EL (cell line): ENCODE data around the gene MRGPRE.
"Not testable (repeated sequence)": the region's sequence is repeated elsewhere in the genome, so short reads cannot be mapped to it uniquely, and the experiment has no call there.

Experiments used
- DNase-seq: peaks from one replicate; pipeline ENCODE4 v3.0.0-alpha.2; 2016

Gene MRGPRE

GRCh38 chr11:3231851-3232744 lies at the start of gene MRGPRE:
TSS of gene MRGPRE (minus strand) at chr11:3232417. CDS start at chr11:3228799, 3,618 bp downstream.
- DNase-seq: no peak

GRCh38 chr11:3281146-3281545 lies 48.9 kb upstream of the MRGPRE start:
- DNase-seq: not testable (repeated sequence)

GRCh38 chr11:3280662-3281061 lies 48.4 kb upstream of the MRGPRE start:
- DNase-seq: not testable (repeated sequence)

- DNase-seq: not testable (repeated sequence)
These were observed 46.7 kb upstream of the MRGPRE start for GRCh38 chr11:3278922-3279321.

GRCh38 chr11:3273629-3274028 lies 41.4 kb upstream of the MRGPRE start:
- not testable (repeated sequence) for DNase-seq

GRCh38 chr11:3262548-3262947 lies 30.3 kb upstream of the MRGPRE start:
- DNase-seq: not testable (repeated sequence)

- not testable (repeated sequence) for DNase-seq
These were observed 29.6 kb upstream of the MRGPRE start for GRCh38 chr11:3261831-3262230.

GRCh38 chr11:3257509-3257908 lies 25.3 kb upstream of the MRGPRE start:
- not testable (repeated sequence) for DNase-seq

- DNase-seq: not testable (repeated sequence)
These were observed 23.0 kb upstream of the MRGPRE start for GRCh38 chr11:3255241-3255640.

GRCh38 chr11:3254773-3255172 lies 22.6 kb upstream of the MRGPRE start:
- not testable (repeated sequence) for DNase-seq

- DNase-seq: no peak
These were observed 12.9 kb upstream of the MRGPRE start for GRCh38 chr11:3245071-3245470.

GRCh38 chr11:3243880-3244279 lies 11.7 kb upstream of the MRGPRE start:
- no peak for DNase-seq

GRCh38 chr11:3237119-3237518 lies 4.9 kb upstream of the MRGPRE start:
- DNase-seq: no peak

GRCh38 chr11:3234846-3235245 lies 2.6 kb upstream of the MRGPRE start:
- no peak for DNase-seq

- no peak for DNase-seq
These were observed 739 bp upstream of the MRGPRE start for GRCh38 chr11:3232956-3233355.

GRCh38 chr11:3231550-3231850 lies 717 bp downstream of the MRGPRE start:
- no peak for DNase-seq

- DNase-seq: no peak
These were observed 1.3 kb downstream of the MRGPRE start for GRCh38 chr11:3230636-3231549.

- no peak for DNase-seq
These were observed 2.3 kb downstream of the MRGPRE start for GRCh38 chr11:3229673-3230630.

GRCh38 chr11:3228445-3228829 lies 3.8 kb downstream of the MRGPRE start:
- no peak for DNase-seq

GRCh38 chr11:3227568-3228444 lies 4.4 kb downstream of the MRGPRE start:
- DNase-seq: no peak

GRCh38 chr11:3226846-3227567 lies 5.2 kb downstream of the MRGPRE start:
- no peak for DNase-seq
